HG03095 (cell line): ENCODE data around the gene CCDC180.
"Not testable (repeated sequence)": the region's sequence is repeated elsewhere in the genome, so short reads cannot be mapped to it uniquely, and the experiment has no call there.

Experiments
- ATAC-seq: cut with Tn5 transposase; IDR thresholded peaks from one replicate; pipeline ENCODE4 v1.9.1; 2021; ENCODE audit warnings: moderate library complexity; ENCODE audit not compliant: unreplicated experiment

CCDC180 gene

GRCh38 chr9:97310896-97311295 lies 3.4 kb downstream of the CCDC180 start:
- no peak for ATAC-seq

- no peak for ATAC-seq
Observed at GRCh38 chr9:97311798-97312500, 4.5 kb downstream of the CCDC180 start.

GRCh38 chr9:97312556-97312955 lies 5.1 kb downstream of the CCDC180 start:
- ATAC-seq, result no peak

DNA sequence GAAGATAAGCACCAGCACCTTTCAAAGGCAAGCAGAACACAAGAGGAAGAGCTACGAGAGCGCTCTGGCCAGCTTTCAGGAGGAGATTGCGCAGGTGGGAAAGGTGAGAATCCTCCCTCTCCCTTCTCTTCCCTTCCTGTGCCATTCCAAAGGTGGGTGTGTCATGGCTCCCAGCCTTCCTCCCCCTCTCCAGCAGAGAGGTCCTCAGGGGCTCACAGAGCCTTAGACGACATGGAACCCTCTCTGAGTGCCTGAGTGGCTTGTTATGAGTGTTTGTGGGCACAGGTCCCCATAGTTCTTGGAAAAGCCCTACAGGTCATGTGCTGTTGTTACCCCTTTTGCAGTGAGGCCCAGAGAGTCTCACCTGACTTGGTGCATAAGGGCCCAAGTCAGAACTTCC lies 5.8 kb downstream of the CCDC180 start:
- ATAC-seq, result no peak

DNA sequence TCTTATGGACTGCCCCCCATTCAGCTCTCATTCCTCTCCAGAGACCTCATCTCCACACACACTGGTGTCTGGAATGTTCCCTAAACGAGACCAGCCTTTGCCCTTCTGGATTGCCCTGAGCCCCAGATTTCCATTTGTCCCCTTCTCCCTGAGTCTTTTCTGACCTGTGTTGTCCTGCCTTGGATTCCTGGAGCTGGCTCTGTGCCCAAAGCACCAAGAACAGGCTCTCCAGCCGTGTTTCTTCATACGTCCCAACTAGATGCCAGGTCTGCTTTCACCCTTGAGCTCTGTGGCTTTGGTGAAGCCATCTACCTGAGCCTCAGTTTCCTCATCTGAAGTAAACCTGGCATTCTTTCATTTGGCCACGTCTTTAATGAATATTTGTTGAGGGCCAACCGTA lies 6.3 kb downstream of the CCDC180 start:
- ATAC-seq, result no peak

DNA sequence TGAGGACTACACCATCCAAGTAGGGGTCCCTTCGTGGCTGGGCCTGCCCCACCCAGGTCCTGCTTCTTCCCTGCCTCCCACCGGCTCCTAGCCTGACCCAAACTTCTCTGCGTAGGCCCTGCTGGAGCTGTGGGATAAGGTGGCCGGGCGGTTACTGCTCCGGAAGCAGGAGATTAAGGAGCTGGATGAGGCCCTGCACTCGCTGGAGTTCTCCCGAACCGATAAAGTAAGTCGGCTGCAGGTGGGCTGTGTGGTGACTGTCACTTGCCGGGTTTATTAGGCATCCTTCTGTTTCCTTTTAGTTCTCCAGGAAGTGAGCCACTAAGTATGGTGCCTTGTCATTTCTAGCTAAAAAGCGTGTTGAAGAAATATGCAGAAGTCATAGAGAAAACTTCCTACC lies 7.0 kb downstream of the CCDC180 start:
- no peak for ATAC-seq

DNA sequence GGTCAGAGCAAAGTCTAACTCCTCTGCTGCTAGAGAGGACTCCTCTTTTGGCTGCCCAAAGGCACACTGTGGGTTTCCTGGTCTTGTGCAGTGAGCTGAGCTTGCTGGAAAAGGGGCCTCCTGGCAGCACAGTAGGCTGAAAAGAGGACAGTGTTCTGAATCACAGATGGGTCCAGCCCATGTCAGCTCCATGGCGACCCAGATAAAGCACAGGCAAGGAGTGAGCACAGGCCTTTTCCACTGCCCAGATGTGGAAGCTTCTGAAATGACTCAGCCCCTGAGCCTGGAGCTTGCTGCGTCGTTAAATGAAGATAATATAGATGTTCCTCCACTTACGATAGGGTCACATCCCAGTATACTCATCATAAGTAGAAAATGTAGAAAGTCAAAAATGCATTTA lies 8.1 kb downstream of the CCDC180 start:
- ATAC-seq, result no peak

GRCh38 chr9:97316904-97317303 lies 9.4 kb downstream of the CCDC180 start:
- ATAC-seq, result no peak

GRCh38 chr9:97318433-97318832 lies 11.0 kb downstream of the CCDC180 start:
- ATAC-seq, result no peak

GRCh38 chr9:97319395-97319794 lies 11.9 kb downstream of the CCDC180 start:
- no peak for ATAC-seq

DNA sequence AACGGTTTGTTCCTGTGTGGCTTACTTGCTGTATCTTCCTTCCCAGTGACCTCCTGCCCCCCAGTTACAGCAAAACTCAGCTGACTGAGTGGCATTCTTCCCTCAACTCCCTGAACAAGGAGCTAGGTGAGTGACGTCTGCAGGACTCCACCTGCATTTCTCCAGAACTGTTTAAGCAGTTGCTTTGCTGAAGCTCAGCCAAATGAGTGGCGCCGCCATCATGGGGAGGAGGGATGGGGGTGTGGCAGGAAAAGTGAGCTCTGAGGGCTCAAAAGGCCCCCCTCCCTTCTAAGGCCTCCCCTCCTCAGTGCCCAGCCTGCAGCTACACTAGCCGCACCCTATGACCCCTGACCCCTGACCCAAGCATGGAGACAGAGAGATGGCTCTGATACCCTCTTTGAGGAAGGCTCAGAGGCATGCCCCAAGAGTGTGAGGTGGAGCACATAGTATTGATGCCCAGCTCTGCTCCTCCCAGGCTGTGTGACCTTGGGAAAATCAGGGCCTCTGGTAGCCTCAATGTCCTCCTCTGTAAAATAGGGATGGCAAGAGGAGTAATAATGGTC lies 12.7 kb downstream of the CCDC180 start:
- no peak for ATAC-seq

- ATAC-seq, result no peak
Observed at GRCh38 chr9:97321251-97321650, 13.8 kb downstream of the CCDC180 start.

- no peak for ATAC-seq
Observed at GRCh38 chr9:97321691-97322090, 14.2 kb downstream of the CCDC180 start.

- ATAC-seq, result no peak
Observed at GRCh38 chr9:97322105-97322504, 14.6 kb downstream of the CCDC180 start.

DNA sequence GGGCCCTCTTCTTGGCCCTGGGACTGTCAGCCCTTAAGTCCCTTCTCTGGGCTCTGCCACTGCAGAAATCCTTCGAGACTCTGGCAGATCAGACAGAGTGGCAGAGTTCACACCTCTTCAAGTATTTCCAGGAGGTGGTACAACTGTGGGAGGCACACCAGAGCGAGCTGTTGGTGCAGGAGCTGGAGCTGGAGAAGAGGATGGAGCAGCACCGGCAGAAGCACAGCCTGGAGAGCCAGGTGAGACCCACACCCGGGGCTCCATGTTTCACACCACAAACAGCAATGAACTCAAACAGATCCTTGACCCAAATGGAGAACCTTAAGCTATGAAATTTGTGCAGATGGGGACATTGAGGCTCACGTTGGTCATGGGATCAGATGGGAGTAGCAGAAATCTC lies 17.5 kb downstream of the CCDC180 start:
- no peak for ATAC-seq

GRCh38 chr9:97327562-97327961 lies 20.1 kb downstream of the CCDC180 start:
- no peak for ATAC-seq

GRCh38 chr9:97332993-97333392 lies 25.5 kb downstream of the CCDC180 start:
- ATAC-seq, result no peak

GRCh38 chr9:97335622-97336021 lies 28.2 kb downstream of the CCDC180 start:
- ATAC-seq, result not testable (repeated sequence)

DNA sequence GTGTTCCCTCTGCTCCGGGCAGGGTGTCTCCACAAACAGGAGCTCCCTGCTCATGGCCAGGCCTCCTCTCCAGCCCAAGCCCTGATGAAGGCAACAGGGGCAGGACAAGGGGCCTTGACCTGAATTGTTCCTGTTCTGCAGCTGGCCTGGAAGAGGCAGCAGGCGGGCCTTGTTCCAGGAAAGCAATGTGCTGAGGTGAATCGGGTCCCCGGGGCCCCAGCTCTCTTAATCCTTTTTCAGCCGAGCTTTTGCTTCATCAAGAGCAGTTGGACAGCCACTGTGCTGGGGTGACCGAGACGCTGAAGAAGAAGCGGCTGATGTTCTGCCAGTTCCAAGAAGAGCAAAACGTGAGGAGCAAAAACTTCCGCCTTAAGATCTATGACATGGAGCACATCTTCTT lies 41.4 kb downstream of the CCDC180 start:
- no peak for ATAC-seq

DNA sequence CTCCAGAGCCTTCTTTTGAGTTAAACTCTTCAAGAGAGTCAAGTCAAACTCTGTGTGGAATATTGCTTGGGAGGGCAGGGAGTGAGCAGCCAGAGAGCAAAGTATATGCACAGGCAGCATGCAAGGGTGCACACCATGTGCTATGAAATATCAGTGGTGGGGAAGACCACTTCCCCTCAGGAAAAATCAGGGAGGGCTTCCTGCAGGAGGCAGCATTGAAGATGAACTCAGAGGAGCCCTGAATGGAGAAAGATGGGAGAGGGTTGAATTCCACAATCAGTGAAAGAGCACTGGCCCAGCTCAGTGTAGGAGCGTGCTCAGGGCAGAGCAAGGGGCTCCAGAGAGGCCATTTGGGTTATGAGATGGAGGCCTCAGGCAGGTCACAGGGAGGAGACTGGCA lies 41.9 kb downstream of the CCDC180 start:
- no peak for ATAC-seq

GRCh38 chr9:97354637-97355036 lies 47.2 kb downstream of the CCDC180 start:
- ATAC-seq, result no peak

DNA sequence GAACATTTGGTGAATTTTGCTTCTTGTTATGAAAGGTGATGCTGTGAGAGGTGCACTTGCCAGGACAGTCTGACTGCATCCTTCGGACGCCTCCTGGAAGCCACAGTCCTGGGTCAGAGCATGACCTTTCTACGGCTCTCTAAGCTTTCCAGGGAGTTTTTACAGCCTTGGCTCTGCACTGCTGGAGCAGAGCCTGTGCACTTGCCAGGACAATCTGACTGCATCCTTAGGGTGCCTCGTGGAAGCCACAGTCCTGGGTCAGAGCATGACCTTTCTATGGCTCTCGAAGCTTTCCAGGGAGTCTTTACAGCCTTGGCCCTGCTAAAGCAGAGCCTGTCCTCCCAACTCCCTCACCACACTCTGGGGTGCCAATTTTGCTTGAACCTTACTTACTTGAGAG lies 49.6 kb downstream of the CCDC180 start:
- no peak for ATAC-seq
